PC-3 (cell line): ENCODE measurements around the gene TMPRSS11F. TPM values are rescaled to one million over a fixed set of nuclear protein-coding genes. Genes with fewer than 3 reads are reported as not detected.

ENCODE experiments used
- ATAC-seq: fragments of 200-7000 bp; cut with Tn5 transposase; 2 replicates; pipeline ENCODE4 v1.9.1; 2020; ENCODE audit warnings: mild to moderate bottlenecking, moderate library complexity
- BruUV-seq: library from RNA; stranded (reverse); fragments of 400-500 nt; replicated peaks from 2 replicates; lab custom pipeline; 2021; lab: Mats Ljungman, UMichigan
- CTCF ChIA-PET: fragments of 300-600 bp; sonication (Branson Sonifier 250); formaldehyde crosslinking; loops from one replicate; lab custom pipeline; 2022; ENCODE audit warnings: antibody characterized with exemption; lab: Charles Lee
- POLR2A ChIA-PET: fragments of 300-600 bp; sonication (Branson Sonifier 250); formaldehyde crosslinking; loops from one replicate; lab custom pipeline; 2022; ENCODE audit warnings: antibody characterized with exemption; ENCODE audit not compliant: unreplicated experiment; lab: Charles Lee
- DNase-seq: peaks from one replicate; pipeline ENCODE4 v3.0.0-alpha.2; 2015
- H2AFZ ChIP-seq: fragments of 300-600 bp; sonication (generic); 2 replicates; pipeline ENCODE4 v1.6.0; 2016; ENCODE audit warnings: antibody characterized with exemption, low read length
- H3F3A ChIP-seq: fragments of 300-600 bp; sonication (generic); one replicate; pipeline ENCODE4 v1.6.0; 2017; ENCODE audit warnings: antibody characterized with exemption, low read length, control low read depth, mild to moderate bottlenecking; ENCODE audit not compliant: unreplicated experiment
- H3K27ac ChIP-seq: fragments of 300-600 bp; sonication (generic); 2 replicates; pipeline ENCODE4 v1.5.1; 2016; ENCODE audit warnings: mild to moderate bottlenecking, low read length
- H3K27me3 ChIP-seq: fragments of 300-600 bp; sonication (generic); 2 replicates; pipeline ENCODE4 v1.6.1; 2016; ENCODE audit warnings: low read length, mixed read lengths
- H3K36me3 ChIP-seq: fragments of 300-600 bp; sonication (generic); 2 replicates; pipeline ENCODE4 v1.6.1; 2016; ENCODE audit warnings: low read depth, mixed run types, low read length, mixed read lengths
- H3K4me1 ChIP-seq: fragments of 300-600 bp; sonication (generic); 2 replicates; pipeline ENCODE4 v1.5.1; 2016; ENCODE audit warnings: low read length; ENCODE audit not compliant: insufficient read depth
- H3K4me2 ChIP-seq: fragments of 300-600 bp; sonication (generic); 2 replicates; pipeline ENCODE4 v1.6.0; 2016; ENCODE audit warnings: low read length
- H3K4me3 ChIP-seq: fragments of 300-600 bp; sonication (generic); 2 replicates; pipeline ENCODE4 v1.5.1; 2016; ENCODE audit warnings: mild to moderate bottlenecking, low read length, mixed read lengths
- H3K79me2 ChIP-seq: fragments of 300-600 bp; sonication (generic); 2 replicates; pipeline ENCODE4 v1.6.1; 2017; ENCODE audit warnings: low read length, mixed read lengths
- H3K9ac ChIP-seq: fragments of 300-600 bp; sonication (generic); 2 replicates; pipeline ENCODE4 v1.6.0; 2016; ENCODE audit warnings: mild to moderate bottlenecking, low read length
- H3K9me2 ChIP-seq: fragments of 300-600 bp; sonication (generic); replicated peaks from 2 replicates; pipeline ENCODE4 v1.6.1; 2016; ENCODE audit warnings: mixed run types, low read length, mixed read lengths
- H3K9me3 ChIP-seq: fragments of 300-600 bp; sonication (generic); 2 replicates; pipeline ENCODE4 v1.6.1; 2016; ENCODE audit warnings: low read length, mixed read lengths
- H4K20me1 ChIP-seq: fragments of 300-600 bp; sonication (generic); 2 replicates; pipeline ENCODE4 v1.6.1; 2016; ENCODE audit warnings: low read length, mixed read lengths
- CTCF ChIP-seq: fragments of 300-600 bp; sonication (generic); conservative IDR thresholded peaks from 2 replicates; pipeline ENCODE4 v1.5.1; 2017; ENCODE audit warnings: antibody characterized with exemption, low read depth, mild to moderate bottlenecking, low read length
- EZH2 ChIP-seq: fragments of 300-600 bp; sonication (generic); IDR thresholded peaks from one replicate; pipeline ENCODE4 v1.6.1; 2017; ENCODE audit warnings: antibody characterized with exemption, mild to moderate bottlenecking, low read length; ENCODE audit not compliant: unreplicated experiment
- EZH2phosphoT487 ChIP-seq: fragments of 300-600 bp; sonication (generic); IDR thresholded peaks from 2 replicates; pipeline ENCODE4 v1.6.1; 2018; ENCODE audit warnings: mild to moderate bottlenecking, antibody characterized with exemption, low read length, borderline replicate concordance
- intact Hi-C: fragments of 100-400 bp; cut with micrococcal nuclease; formaldehyde crosslinking; loops from 2 replicates; pipeline ENCODE4 v1.9.0; 2023
- total RNA-seq: library from RNA; depleted of rRNA; stranded (reverse); fragments of >200 nt; gene quantifications from 2 replicates; pipeline ENCODE4 v1.2.3, GENCODE V29; 2014

The TMPRSS11F gene
- total RNA-seq, 1 experiment from 2014 or later: not detected

DNA sequence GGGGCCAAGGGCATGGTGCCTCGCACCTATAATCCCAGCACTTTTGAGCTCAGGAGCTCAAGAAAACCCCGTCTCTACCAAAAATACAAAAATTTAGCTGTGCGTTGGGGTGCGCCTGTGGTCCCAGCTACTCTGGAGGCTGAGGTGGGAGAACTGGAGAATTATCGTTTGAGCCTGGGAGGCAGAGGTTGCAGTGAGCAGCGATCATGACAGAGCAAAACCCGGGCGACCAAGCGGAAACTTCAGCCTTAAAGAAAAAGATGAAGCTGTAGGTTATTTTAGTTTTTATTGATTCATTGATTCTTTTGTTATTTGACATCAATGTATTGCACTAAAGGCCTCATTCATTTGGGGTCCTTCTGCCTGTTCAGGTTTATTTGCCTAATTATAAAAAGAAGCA, 5.4 kb downstream of the TMPRSS11F start:
- Histone ChIP-seq H3K4me3 (no peak overlapping the region), H4K20me1 (no peaks in the 10 kb centered on the region), H2AFZ (no peak overlapping the region), H3K9me2 (no peaks in the 10 kb centered on the region), H3K4me1 (no peaks in the 10 kb centered on the region), H3K4me2 (no peak overlapping the region), H3K9me3 (no peaks in the 10 kb centered on the region), H3K79me2 (no peaks in the 10 kb centered on the region), H3K9ac (no peak overlapping the region), H3K27ac (no peak overlapping the region), H3F3A (no peaks in the 10 kb centered on the region), H3K36me3 (no peaks in the 10 kb centered on the region), H3K27me3 (peaks cover 30% of the 10 kb centered on the region)
- no peak for DNase-seq
- ChIA-PET POLR2A (no interaction called here), CTCF (no interaction called here)
- no peak for ATAC-seq
- intact Hi-C loops: no loop called here
- TF ChIP-seq EZH2phosphoT487 (no peak), EZH2 (no peak), CTCF (no peak)
- no TSS peak for BruUV-seq

DNA sequence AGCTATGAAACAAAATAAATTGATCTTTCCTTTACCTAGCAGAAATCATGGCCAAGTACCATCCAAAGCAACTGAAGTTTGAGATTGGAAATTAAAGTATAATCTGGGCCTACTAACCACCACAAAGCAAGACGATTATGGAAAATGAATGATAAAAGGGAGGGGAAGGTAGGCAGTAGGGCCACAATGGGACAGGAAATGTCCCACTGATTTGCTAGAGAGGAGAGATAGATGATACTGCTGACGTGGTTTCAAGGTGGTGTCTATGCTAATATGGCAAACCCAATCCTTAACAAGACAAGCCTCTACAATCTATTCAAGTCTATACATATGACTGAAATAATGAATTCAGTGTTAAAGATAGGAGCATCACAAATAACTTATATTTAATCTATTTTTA, 6.1 kb downstream of the TMPRSS11F start:
- Histone ChIP-seq H4K20me1 (no peaks in the 10 kb centered on the region), H3K9ac (no peak overlapping the region), H3K36me3 (no peaks in the 10 kb centered on the region), H3K4me2 (no peak overlapping the region), H3K4me3 (no peak overlapping the region), H3K79me2 (no peaks in the 10 kb centered on the region), H2AFZ (no peak overlapping the region), H3K27me3 (peaks cover 30% of the 10 kb centered on the region), H3F3A (no peaks in the 10 kb centered on the region), H3K9me2 (no peaks in the 10 kb centered on the region), H3K27ac (no peak overlapping the region), H3K4me1 (no peaks in the 10 kb centered on the region), H3K9me3 (no peaks in the 10 kb centered on the region)
- intact Hi-C loops: no loop called here
- no peak for TF ChIP-seq EZH2phosphoT487
- TF ChIP-seq CTCF: no peak
- no peak for TF ChIP-seq EZH2
- POLR2A ChIA-PET: no interaction called here
- CTCF ChIA-PET: no interaction called here
- no TSS peak for BruUV-seq
- DNase-seq: no peak
- ATAC-seq: no peak

- Histone ChIP-seq H3K36me3 (no peaks in the 10 kb centered on the region), H3K27me3 (peaks cover 24% of the 10 kb centered on the region), H3K4me3 (no peak overlapping the region), H3K9me2 (no peaks in the 10 kb centered on the region), H3K4me1 (no peaks in the 10 kb centered on the region), H3K9ac (no peak overlapping the region), H2AFZ (no peak overlapping the region), H3K79me2 (no peaks in the 10 kb centered on the region), H3F3A (no peaks in the 10 kb centered on the region), H3K4me2 (no peak overlapping the region), H4K20me1 (no peaks in the 10 kb centered on the region), H3K9me3 (no peaks in the 10 kb centered on the region), H3K27ac (no peak overlapping the region)
- CTCF ChIA-PET: no interaction called here
- TF ChIP-seq EZH2phosphoT487: no peak
- TF ChIP-seq CTCF: no peak
- TF ChIP-seq EZH2: no peak
- POLR2A ChIA-PET: no interaction called here
- intact Hi-C loops: no loop called here
- BruUV-seq: no TSS peak
- ATAC-seq (no peak), DNase-seq (no peak)
Measured at GRCh38 chr4:68119921-68120320, 9.7 kb downstream of the TMPRSS11F start.
